Left cardiac atrium (tissue), 4 donors: ENCODE data around the gene RPL35A. TPM values are rescaled to one million over a fixed set of nuclear protein-coding genes. Genes with fewer than 3 reads are reported as not detected.
"Not testable (repeated sequence)": the region's sequence is repeated elsewhere in the genome, so short reads cannot be mapped to it uniquely, and the experiment has no call there.

Source experiments
- ATAC-seq, 2 donors: fragments of 200-7000 bp; cut with Tn5 transposase; one replicate each; pipeline ENCODE4 v1.9.1; 2020; ENCODE audit warnings: mild to moderate bottlenecking in 2 of 2, moderate library complexity in 2 of 2
- DNase-seq: peaks from one replicate; pipeline ENCODE4 v3.0.0-alpha.2; 2020
- intact Hi-C, 2 donors: fragments of 100-400 bp; cut with DNase I; formaldehyde crosslinking; loops; one replicate each; pipeline versions ENCODE4 v1.14.1 to v1.15.1; 2022 to 2023
- long read RNA-seq: library from polyadenylated mRNA; unstranded; transcript quantifications from one replicate; pipeline ENCODE4 v2.0.0, GENCODE V29; 2021
- total RNA-seq, 2 donors: library from RNA; stranded (reverse); fragmentation: NEBNext Ultra II Directional; extraction: Animal tissue kit (Norgen Biotek cat#: 25700); gene quantifications; one replicate each; pipeline ENCODE4 v1.2.1, GENCODE V29; 2021
- donor health status: DM: no; HTN: yes; CAD: no.
- donor health status: DM: no; HTN: yes; CAD: no; lungs with severe emphysema.
- donor health status: DM: yes; HTN: yes; CAD: no.
- donor health status: Dilated cardiomyopathy.

RPL35A gene
- 100 to 1,000 TPM; 716 to 727 TPM for total RNA-seq
- long read RNA-seq, transcript RPL35A-206 (5 exons, 1,444 nt), result major isoform, 29 of 29 reads
- long read RNA-seq, partial matches to known transcripts, result 0 of 29 reads
- long read RNA-seq, other reads (novel, unspliced or antisense), result 0 of 29 reads

DNA sequence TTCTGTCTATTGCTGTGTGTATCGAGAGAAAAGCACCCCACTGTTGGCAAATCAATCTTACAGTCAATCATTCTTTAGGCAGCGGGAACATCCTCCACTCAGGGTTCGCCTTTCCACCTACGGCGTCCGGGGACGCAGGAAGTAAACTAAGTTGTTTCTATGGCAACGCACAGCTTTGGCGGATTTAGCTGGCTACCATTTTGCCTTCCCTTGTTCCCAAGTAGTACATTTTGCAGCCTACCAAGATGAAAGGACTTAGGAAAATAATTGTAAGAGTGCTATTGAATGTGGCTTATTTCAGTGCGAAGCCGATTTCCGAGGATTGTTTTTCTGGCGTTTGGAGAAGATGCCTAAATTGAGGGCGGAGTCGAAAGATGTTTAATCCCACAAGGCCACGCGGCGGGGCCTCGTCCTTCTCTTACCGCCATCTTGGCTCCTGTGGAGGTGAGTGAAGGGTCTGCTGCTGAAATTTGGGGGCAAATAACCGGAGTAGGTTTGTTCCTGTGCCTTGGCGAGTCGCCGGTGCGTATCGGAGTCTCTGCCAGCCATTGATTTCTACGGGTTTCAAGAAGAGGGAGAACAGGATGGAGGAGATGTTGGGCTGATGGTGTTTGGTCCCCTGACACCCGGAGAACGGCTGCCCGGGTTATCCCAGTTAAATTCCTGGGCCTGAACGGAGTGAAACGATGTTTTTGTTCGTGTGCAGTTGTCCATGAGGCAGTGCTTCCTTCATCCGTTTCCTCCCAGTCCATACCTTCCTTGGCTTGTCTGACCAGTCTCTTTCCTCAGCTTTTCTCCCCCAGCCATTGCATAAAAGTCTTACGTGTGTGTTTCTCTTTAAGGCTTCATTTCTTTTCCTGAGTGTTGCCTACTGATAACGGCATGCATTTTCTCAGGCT lies at the start of gene RPL35A:
Gene RPL35A, plus strand, starts transcription at position 413 of the 899 bp plus-strand sequence. CDS start 778 bp downstream, outside the sequence.
- ATAC-seq (peak; percentile 90 to 92), DNase-seq (peak; percentile 90)
- intact Hi-C loops, result no loop called here

DNA sequence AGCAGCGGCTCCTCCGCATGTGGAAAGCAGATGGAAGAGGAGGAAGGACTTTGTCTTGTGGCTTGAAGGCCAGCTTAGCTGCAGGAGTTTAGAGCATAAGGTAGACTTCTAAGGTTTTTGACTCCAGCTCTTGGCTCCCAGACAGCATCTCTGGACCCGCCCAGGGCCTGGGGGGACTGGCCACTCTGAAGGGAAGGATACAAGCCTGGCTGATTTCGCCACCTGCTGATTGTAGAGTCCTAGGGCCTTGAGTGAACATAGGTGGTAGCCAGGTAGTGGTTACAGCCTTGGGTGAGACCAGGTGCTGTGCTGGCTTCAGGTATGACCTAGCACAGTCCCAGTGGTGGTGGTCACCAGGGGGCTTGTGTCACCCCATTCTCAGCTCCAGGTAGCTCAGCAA lies 48.4 kb upstream of the RPL35A start:
- DNase-seq (no peak), ATAC-seq (no peak)
- intact Hi-C loops, result no loop called here

DNA sequence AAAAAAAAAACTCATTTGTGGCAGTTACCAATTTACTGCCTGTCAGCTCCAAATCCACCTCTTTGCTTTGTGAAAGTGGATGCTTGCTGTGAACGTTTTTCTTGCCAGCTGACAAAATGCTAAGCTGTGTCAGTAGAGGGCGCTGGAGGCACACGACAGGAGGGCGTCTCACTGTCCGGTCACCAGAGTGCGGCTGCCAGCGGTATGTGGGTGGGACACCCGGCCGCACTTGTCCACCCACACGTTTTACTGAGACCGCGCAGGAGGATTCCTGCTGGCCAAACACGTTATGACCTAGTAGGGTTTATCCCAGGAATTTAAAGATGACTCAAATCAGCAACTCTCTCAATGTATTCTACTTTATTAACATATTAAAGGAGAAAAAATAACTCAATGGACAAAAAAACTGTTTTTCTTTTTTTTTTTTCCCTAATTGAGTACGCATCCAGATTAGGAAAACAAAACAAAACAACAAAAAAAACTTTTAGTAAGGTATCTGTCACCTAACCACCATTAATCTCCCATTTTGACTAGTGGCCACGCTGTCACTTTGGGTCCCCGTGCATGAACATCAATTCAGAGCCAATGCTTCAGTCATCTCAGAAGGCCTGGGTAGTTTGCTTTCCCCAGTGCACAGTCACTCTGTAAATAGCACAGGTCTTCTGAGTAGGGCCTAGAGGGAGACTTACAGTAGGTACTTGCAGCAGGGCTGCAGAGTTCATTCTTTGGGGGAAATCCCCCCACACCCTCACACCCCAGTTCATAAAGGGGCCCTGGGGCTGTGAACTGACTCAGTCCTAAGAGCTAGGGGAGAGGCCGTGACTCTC lies 43.8 kb upstream of the RPL35A start:
- DNase-seq (peak; percentile 91), ATAC-seq (peak; percentile 98 to 99)
- intact Hi-C loops, result loop anchor here in 1 of 2 donors (5.0 kb wide), 1 partner anchor 36 kb away; no protein-coding TSS in a partner anchor

DNA sequence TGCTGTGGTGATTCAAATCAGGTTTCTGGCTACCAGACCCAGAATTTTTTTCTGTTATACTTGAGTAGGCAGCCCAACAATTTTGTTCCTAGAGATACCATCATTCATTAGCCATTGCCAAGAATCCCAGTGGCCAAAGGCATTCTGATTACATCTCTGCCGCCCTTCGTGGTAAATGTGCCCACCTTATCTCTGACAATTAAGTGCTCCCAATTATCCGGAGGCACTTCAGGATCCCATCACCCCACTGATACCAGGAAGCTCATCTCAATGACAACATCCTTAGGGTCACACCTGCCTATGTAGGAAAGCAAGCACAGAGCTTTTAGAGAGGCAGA lies 43.2 kb upstream of the RPL35A start:
- ATAC-seq (no peak), DNase-seq (no peak)
- intact Hi-C loops, result loop anchor here in 1 of 2 donors (5.0 kb wide), 1 partner anchor 35 kb away; no protein-coding TSS in a partner anchor

DNA sequence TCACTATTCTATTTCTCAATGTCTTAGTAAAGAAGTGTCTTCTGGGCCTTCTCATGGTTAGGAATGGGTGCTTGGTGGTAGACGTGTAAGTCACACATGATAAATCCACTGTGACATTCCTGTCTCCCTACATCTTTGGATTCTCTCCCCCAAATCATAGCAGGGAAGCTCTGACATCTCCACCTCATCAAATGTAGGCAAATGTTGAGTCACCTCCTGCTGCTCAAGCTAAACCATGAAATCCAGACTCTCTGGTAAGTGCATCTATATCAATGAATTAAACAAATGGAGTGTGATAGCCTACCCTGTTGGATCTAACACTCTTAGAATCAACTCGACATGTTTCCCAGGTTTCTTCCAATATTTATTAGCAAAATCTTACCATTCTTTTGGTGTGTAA lies 42.8 kb upstream of the RPL35A start:
- intact Hi-C loops, result loop anchor here in 1 of 2 donors (5.0 kb wide), 1 partner anchor 35 kb away; no protein-coding TSS in a partner anchor
- ATAC-seq, result no peak
- DNase-seq, result no peak

DNA sequence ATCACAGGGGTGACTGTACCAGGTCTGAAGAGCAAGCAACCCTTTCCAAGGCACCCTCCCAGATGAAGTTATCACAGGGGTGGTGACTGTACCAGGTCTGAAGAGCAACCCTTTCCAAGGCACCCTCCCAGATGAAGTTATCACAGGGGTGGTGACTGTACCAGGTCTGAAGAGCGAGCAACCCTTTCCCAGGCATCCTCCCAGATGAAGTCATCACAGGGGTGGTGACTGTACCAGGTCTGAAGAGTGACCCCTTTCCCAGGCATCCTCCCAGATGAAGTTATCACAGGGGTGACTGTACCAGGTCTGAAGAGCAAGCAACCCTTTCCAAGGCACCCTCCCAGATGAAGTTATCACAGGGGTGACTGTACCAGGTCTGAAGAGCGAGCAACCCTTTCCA lies 41.4 kb upstream of the RPL35A start:
- not testable (repeated sequence) for ATAC-seq, DNase-seq
- intact Hi-C loops, result loop anchor here in 1 of 2 donors (5.0 kb wide), 1 partner anchor 34 kb away; no protein-coding TSS in a partner anchor

DNA sequence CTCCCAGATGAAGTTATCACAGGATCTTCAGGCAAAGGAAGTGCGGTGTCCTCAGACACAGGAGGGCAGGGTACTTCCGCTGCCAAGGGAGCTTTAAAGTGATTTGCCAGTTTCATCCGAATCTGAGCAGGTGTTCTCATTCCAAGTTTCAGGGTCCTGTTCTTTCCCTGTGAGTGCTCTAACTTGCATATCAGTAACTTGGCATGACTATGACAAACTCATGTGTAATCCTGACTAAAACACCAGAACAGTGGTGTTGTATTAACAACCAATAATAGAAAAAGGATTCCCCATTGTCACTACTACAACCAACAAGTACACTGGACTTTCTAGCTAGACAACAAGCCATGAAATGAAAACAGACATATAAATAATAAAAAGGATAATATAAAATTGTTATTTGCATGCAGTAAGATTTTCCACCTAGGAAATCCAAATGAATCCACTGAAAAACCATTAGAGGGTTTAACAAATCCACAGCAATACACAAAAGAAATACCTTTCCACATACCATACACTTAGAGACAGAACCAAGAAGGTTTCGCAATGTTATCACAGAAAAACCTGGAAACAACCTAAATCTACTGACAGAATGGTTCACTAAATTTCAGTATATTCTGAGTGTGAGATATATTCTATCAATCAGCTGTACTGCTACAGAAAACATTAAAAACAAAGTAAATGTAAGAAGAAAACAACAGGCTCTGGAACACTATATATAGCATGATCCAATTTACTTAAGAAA lies 40.9 kb upstream of the RPL35A start:
- DNase-seq, result no peak
- no peak for ATAC-seq
- intact Hi-C loops, result loop anchor here in 1 of 2 donors (5.0 kb wide), 1 partner anchor 33 kb away; no protein-coding TSS in a partner anchor

DNA sequence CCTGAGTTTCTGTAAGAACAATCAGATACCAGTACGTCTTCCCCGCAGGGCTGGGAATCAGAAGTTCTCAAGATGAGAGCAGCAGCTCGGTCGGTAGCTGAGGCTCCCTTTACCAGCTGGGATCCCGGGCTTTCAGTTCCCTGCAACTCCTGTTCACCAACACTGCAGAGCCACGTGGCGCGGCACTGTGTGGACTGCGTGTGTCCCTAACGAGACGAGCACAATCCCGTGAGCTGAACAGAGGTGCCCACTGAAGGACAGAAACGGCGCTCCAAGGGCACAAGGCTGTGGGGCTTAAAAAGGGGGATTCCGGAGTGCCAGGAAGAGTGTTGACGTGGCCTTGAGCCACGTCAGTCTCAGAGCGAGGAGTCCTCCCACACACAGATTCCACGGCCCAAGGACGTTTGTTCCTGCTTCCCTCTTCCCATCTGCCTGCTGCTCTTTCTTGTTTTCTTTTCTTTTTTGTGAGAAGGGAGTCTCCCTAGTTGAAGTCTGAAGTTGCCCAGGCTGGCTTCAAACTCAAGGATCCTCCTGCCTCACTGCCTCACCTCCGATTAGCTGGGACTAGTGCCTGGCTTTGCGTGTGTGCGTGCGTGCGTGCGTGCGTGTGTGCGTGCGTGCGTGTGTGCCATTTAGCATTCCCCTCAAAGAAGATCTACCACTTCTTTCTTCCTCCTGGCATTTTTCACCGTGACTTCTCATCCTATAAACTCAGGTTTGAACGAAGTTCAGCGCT lies 37.1 kb upstream of the RPL35A start:
- peak; percentile 80 to 81 for ATAC-seq
- intact Hi-C loops, result no loop called here
- DNase-seq, result peak; percentile 45

DNA sequence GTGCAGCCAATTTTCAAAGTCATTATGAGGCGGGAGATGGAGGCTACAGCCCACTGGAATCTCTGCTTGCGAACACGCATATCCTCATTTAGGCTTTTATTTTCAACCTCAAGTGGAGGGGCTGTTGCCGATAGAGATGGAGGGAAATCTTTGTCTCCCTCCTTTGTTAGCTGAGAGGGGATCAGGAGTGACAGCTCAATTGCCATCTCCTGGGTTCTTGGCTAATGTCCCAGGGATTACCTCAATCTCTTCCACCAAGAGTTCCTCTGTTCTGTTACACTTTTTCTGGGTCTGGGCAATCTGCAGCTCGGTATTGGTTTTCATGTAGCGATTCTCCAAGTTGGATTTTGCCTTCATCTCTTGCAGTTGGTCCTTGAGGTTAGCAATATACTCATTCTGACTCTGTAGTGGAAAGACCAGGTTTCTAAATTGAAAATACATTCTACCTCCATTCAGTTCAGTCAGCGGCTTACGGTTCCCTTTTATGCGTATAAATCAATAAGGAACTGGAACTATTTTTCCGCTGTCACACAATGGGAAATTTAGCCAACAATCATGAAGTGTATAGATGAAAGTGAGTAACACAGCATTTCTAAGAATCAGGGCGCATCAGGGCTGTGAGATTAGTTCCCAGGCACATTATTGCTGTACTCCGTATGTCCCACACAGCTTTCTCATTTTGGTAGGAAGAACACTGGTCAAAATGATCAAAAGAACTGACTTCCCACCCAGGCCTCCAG lies 36.2 kb upstream of the RPL35A start:
- ATAC-seq, result no peak
- no peak for DNase-seq
- intact Hi-C loops, result no loop called here

DNA sequence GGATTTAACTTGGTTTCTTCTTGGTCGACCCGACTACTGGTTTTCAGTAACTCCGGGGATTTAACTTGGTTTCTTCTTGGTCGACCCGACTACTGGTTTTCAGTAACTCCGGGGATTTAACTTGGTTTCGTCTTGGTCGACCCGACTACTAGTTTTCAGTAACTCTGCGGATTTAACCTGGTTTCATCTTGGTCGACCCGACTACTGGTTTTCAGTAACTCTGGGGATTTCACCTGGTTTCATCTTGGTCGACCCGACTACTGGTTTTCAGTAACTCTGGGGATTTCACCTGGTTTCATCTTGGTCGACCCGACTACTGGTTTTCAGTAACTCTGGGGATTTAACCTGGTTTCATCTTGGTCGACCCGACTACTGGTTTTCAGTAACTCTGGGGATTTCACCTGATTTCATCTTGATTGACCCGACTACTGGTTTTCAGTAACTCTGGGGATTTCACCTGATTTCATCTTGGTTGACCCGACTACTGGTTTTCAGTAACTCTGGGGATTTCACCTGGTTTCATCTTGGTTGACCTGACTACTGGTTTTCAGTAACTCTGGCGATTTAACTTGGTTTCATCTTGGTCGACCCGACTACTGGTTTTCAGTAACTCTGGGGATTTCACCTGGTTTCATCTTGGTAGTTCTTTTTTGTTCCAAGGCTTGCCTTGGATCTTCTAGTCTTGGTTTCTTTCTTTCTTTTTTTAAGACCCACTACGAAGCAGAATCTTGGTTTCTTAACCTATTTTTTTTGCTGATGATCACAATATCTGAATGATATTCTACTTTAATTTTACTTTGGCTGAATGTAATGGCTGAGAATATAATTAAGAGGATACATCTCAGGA lies 28.3 kb upstream of the RPL35A start:
- DNase-seq, ATAC-seq, intact Hi-C loops: not testable (repeated sequence)

DNA sequence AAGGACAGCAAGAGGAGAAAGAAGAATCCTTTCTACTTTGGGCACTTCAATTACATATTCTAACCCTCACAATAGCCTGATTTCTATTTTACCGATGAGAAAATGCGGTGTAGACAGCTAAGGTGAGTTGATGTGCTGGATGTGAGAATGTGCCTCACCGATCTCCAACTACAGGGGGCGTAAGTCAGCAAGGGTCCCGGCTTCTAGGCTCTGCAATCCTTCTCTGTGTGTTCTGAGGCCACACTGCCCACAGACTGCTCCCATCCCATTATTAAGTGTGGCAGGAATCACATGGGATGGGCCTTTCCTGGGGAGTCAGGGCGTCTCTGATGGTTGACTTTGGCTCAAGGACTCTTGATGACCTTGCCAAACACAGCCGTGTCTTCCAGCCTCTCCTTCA lies 23.6 kb upstream of the RPL35A start:
- intact Hi-C loops, result no loop called here
- ATAC-seq (no peak), DNase-seq (no peak)

DNA sequence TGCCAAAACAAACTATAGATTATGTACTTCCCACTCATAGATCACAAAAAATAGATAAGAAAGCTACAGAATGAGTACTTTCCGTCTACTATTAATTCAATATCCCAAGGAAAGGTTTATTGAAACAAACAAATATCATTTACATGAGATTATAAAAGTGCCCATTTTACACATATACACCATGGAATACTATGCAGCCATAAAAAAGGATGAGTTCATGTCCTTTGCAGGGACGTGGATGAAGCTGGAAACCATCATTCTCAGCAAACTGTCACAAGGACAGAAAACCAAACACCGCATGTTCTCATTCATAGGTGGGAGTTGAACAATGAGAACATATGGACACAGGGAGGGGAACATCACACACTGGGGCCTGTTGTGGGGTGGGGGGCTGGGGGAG lies 22.4 kb upstream of the RPL35A start:
- DNase-seq, intact Hi-C loops, ATAC-seq: not testable (repeated sequence)

DNA sequence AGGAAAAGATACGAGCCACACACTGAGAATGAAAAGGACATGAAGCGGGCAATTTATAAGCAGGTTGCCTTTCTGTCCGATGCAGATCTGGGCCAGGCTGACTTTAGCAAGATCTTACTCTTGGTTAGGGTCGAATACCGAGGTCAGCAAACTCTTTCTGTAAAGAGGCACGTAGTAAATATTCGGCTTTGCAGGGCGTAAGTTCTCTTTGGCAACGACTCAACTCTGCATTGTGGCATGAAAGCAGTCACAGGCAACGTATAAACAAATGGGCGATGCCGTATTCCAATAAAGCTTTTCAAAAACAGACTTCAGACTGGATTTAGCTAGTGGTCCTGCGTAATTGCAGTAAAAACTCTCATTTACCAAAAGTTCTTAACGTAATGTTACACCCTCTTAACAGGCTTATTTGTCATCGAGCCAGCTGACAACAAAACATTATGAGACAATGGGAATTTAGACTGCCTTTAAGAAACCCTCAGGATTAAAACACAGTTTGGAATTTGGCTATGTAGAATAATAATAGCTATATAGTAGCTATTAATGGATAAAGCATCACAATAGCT lies 13.1 kb upstream of the RPL35A start:
- intact Hi-C loops, result no loop called here
- DNase-seq (no peak), ATAC-seq (no peak)

DNA sequence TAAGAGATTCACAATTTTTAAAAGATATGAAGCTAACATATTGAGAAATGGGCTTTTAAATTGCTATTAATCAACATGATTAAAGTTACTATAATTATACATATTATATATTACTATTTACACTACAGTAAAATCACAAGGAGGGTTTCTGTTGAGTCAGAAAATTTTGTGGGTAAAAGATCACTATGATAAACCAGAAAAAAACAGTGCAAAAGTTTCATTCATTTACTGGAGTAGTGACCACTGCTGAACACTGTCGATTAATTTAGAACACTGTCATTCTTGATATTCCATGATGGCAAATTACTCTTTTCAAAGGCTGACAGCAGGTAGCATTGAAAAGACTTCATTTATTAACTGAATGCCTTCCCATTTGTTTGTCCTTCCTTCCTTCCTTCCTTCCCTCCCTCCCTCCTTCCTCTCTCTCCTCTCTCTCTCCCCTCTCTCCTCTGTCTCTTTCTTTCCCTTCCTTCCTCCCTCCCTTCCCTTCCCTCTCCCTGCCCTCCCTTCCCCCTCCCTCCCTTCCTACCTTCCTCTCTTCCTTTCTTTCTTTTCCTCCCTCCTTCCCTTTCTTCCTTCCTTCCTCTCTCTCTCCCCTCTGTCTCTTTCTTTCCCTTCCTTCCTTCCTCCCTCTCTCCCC lies 9.1 kb upstream of the RPL35A start:
- DNase-seq (no peak), ATAC-seq (no peak)
- intact Hi-C loops, result loop anchor here in 1 of 2 donors (5.0 kb wide), 1 partner anchor 34 kb away; no protein-coding TSS in a partner anchor

DNA sequence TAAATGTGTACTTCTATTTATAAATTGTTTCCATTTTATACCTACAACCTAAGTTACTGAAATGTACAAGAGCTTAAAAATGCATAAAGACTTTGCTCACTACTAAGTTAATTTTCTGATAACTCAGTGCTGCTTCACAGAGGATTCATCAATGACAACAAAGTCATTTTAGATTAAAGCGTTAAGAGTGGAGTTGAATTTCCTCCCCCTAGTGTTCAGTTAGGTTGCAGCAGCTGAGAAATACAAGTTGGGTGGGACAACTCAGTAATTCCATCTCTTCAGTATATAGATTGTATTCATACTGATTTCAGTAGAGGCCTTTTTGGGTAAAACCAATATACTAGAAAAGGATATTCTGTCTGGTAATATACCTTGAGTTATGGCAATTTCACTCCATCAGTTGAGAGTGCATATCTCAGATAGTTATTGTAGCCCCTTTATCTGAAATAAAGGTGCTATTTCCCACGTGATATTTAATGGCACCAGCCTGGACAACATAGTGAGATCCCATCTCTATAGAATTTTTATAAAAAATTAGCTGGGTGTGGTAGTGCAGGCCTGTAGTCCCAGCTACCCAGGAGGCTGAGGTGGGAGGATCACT lies 6.9 kb upstream of the RPL35A start:
- intact Hi-C loops, result loop anchor here in 1 of 2 donors (5.0 kb wide), 1 partner anchor 36 kb away; no protein-coding TSS in a partner anchor
- DNase-seq, result no peak
- peak in 1 of 2 donors; percentile 31 for ATAC-seq
